GM20000 (cell line): ENCODE measurements around the gene CFAP100.
A peak's percentile ranks its signal among the peaks of the same experiment; 100 is the strongest.

Experiments
- DNase-seq: peaks from one replicate; pipeline ENCODE4 v3.0.0; 2012; ENCODE audit warnings: low spot score
- CTCF ChIP-seq: IDR thresholded peaks from 2 replicates; pipeline ENCODE4 v1.5.1; 2012; ENCODE audit warnings: mild to moderate bottlenecking, control low read depth; ENCODE audit errors: extremely low read depth, missing control alignments

Gene CFAP100

GRCh38 chr3:126389112-126389793 lies 5.5 kb upstream of the CFAP100 start:
- peak; percentile 88 for DNase-seq
- peak; percentile 99 for TF ChIP-seq CTCF

GRCh38 chr3:126389794-126390146 lies 4.9 kb upstream of the CFAP100 start:
- no peak for DNase-seq
- no peak for TF ChIP-seq CTCF

GRCh38 chr3:126390201-126390600 lies 4.5 kb upstream of the CFAP100 start:
- TF ChIP-seq CTCF: no peak
- no peak for DNase-seq

- no peak for TF ChIP-seq CTCF
- no peak for DNase-seq
Observed at GRCh38 chr3:126390751-126391150, 4.0 kb upstream of the CFAP100 start.

GRCh38 chr3:126391631-126392030 lies 3.1 kb upstream of the CFAP100 start:
- DNase-seq: no peak
- no peak for TF ChIP-seq CTCF

GRCh38 chr3:126392246-126392645 lies 2.5 kb upstream of the CFAP100 start:
- DNase-seq: no peak
- TF ChIP-seq CTCF: no peak

GRCh38 chr3:126393563-126393962 lies 1.1 kb upstream of the CFAP100 start:
- DNase-seq: no peak

More at GRCh38 chr3:126393563-126393962, 1.1 kb upstream of the CFAP100 start:
- TF ChIP-seq CTCF: no peak
